ENCODE results near the gene GNAZ.

GNAZ gene

GRCh38 chr22:23107487-23108248 is 37.3 kb downstream of the GNAZ start:
- ATAC-seq (no peak), DNase-seq (no peak)

- ATAC-seq: no peak
Observed at GRCh38 chr22:23108249-23109078, 38.1 kb downstream of the GNAZ start.

GRCh38 chr22:23109079-23109347 is 38.7 kb downstream of the GNAZ start:
- no peak for ATAC-seq
- no peak for DNase-seq

More at GRCh38 chr22:23108249-23109078, 38.1 kb downstream of the GNAZ start:
- no peak for DNase-seq

GRCh38 chr22:23109441-23109978 is 39.2 kb downstream of the GNAZ start:
- DNase-seq: no peak
- no peak for ATAC-seq

- ATAC-seq: no peak
- no peak for DNase-seq
Observed at GRCh38 chr22:23110190-23110921, 40.0 kb downstream of the GNAZ start.

- ATAC-seq (no peak), DNase-seq (no peak)
Observed at GRCh38 chr22:23110922-23111527, 40.7 kb downstream of the GNAZ start.

- DNase-seq (no peak), ATAC-seq (no peak)
Observed at GRCh38 chr22:23112472-23113012, 42.2 kb downstream of the GNAZ start.

GRCh38 chr22:23113067-23113846 is 42.9 kb downstream of the GNAZ start:
- no peak for ATAC-seq
- DNase-seq: no peak

GRCh38 chr22:23113847-23114720 is 43.8 kb downstream of the GNAZ start:
- ATAC-seq (no peak), DNase-seq (no peak)

GRCh38 chr22:23114721-23115020 is 44.4 kb downstream of the GNAZ start:
- ATAC-seq (no peak), DNase-seq (no peak)

GRCh38 chr22:23115369-23115768 is 45.0 kb downstream of the GNAZ start:
- ATAC-seq: no peak
- DNase-seq: no peak

GRCh38 chr22:23115825-23116494 is 45.6 kb downstream of the GNAZ start:
- ATAC-seq: no peak
- no peak for DNase-seq

- no peak for ATAC-seq
- DNase-seq: no peak
Observed at GRCh38 chr22:23116506-23117263, 46.4 kb downstream of the GNAZ start.

GRCh38 chr22:23117275-23117674 is 47.0 kb downstream of the GNAZ start:
- ATAC-seq (no peak), DNase-seq (no peak)

- DNase-seq (no peak), ATAC-seq (no peak)
Observed at GRCh38 chr22:23117891-23118646, 47.8 kb downstream of the GNAZ start.

- no peak for ATAC-seq
- no peak for DNase-seq
Observed at GRCh38 chr22:23118647-23119493, 48.6 kb downstream of the GNAZ start.

All from stimulated activated naive CD8-positive, alpha-beta T cell treated with anti-CD3 and anti-CD28 coated beads, Interleukin-15, Interleukin-2, amounts not matched to agents 100 U/mL and 50 U/mL, for 24 hours (primary cell).